Adrenal gland (tissue), 12 donors: ENCODE measurements around the gene ZNF341. TPM values are rescaled to one million over a fixed set of nuclear protein-coding genes. Genes with fewer than 3 reads are reported as not detected.

Experiments
- DNase-seq, 7 donors: peaks; one replicate each; pipeline ENCODE4 v3.0.0-alpha.2; 2019 to 2020
- H3K27ac ChIP-seq, 5 donors: fragments of 200-600 bp; sonication (generic) in 4 of 5; 1 replicate in 3 of 5; 2 replicates in 2 of 5; pipeline versions ENCODE4 v1.5.1 to v1.8.0; 2016 to 2020; ENCODE audit warnings: mild to moderate bottlenecking in 1 of 5
- H3K27me3 ChIP-seq: fragments of 200-600 bp; 2 replicates; pipeline ENCODE4 v1.8.0; 2021
- H3K36me3 ChIP-seq, 2 donors: fragments of 200-600 bp; replicated peaks in 1 of 2; 1 replicate in 1 of 2; 2 replicates in 1 of 2; pipeline versions ENCODE4 v1.5.1 to v1.8.0; 2018 to 2022
- H3K4me1 ChIP-seq, 2 donors: fragments of 200-600 bp; replicated peaks in 1 of 2; 1 replicate in 1 of 2; 2 replicates in 1 of 2; pipeline versions ENCODE4 v1.5.1 to v1.8.0; 2018 to 2021
- H3K4me3 ChIP-seq, 4 donors: fragments of 200-600 bp; sonication (generic) in 3 of 4; one replicate each; pipeline ENCODE4 v1.5.1; 2016 to 2018
- H3K9me3 ChIP-seq, 3 donors: fragments of 200-600 bp; sonication (generic) in 1 of 3; replicated peaks in 1 of 3; 1 replicate in 2 of 3; 2 replicates in 1 of 3; pipeline versions ENCODE4 v1.5.1 to v1.8.0; 2016 to 2021
- POLR2A ChIP-seq, 2 donors: fragments of 450-650 bp; IDR thresholded peaks; one replicate each; pipeline ENCODE4 v1.6.1; 2017; ENCODE audit warnings: antibody characterized with exemption in 2 of 2, mild to moderate bottlenecking in 2 of 2, moderate library complexity in 1 of 2
- WGBS, 4 donors: extraction: QIAGEN DNeasy Blood & Tissue Kit in 2 of 4; methylation state at CpG; one replicate each; pipeline versions ENCODE4 v1.1.5 to v1.1.7; 2013 to 2017; 5-methylcytosine and 5-hydroxymethylcytosine counted together
- intact Hi-C, 2 donors: fragments of 100-400 bp; cut with DNase I; formaldehyde crosslinking; loops; one replicate each; pipeline versions ENCODE4 v1.14.1 to v1.15.0; 2022 to 2023
- polyA plus RNA-seq, 3 donors: library from polyadenylated mRNA; stranded (reverse); fragments of 200-250 nt in 2 of 3; fragments of 350-450 nt in 1 of 3; fragmentation: Illumina TruSeq in 1 of 3; extraction: RNeasy Lipid Tissue Mini Kit (QIAGEN cat#74804) in 1 of 3; gene quantifications; one replicate each; pipeline ENCODE4 v1.2.3, GENCODE V29; 2013 to 2014
- total RNA-seq, 9 donors: library from RNA; depleted of rRNA in 4 of 9; stranded (reverse); fragments of >200 nt in 4 of 9; fragments of 120-200 nt in 1 of 9; fragmentation: NEBNext Ultra II Directional in 1 of 9; extraction: Animal tissue kit (Norgen Biotek cat#: 25700) in 1 of 9; gene quantifications; one replicate each; pipeline versions ENCODE4 v1.1.0 to v1.2.4, GENCODE V29; 2013 to 2023
- TF ChIP-seq, protein P1 (sequence below), 6 experiments: fragments of 450-650 bp in 4 of 6; fragments of 200-600 bp in 2 of 6; sonication (generic) in 1 of 6; IDR thresholded peaks; 1 replicate in 5 of 6; 2 replicates in 1 of 6; pipeline versions ENCODE4 v1.5.1 to v1.8.0; 2016 to 2021; ENCODE audit warnings: antibody characterized with exemption in 6 of 6, mild to moderate bottlenecking in 2 of 6, moderate library complexity in 1 of 6
- donor health status: healthy with polysubstance abuse.
- donor health status: Bipolar disorder and iron deficiency.
- donor health status: DM: yes; HTN: yes; CAD: no.
- donor health status: DM: no; HTN: no; CAD: no.
- donor health status: DM: no; HTN: no; CAD: no.
- donor health status: DM: yes; HTN: yes; CAD: no.

ZNF341 gene
- total and polyA plus RNA-seq, 12 donors, result 1.1 to 9.2 (median 2.5) TPM

DNA sequence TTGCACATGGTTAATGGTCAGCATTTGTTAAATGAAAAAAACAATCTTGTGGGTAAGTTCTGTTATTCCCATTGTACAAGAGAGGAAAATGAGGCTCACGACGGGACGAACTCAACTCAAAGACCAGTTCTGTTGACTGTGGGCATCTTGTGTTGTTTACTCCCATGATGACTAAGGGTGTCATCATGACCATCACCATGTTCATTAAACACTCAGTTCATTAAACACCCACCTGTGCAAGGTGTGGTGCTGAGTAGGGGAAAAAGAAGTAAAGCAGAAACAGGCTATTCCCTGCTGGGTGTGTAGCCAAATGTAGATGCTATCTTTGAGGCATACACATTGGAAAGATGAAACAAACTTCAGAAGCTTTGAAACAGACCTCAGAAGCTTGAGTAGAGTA is 83.9 kb downstream of the ZNF341 start:
- no peaks in the 10 kb centered on the region for H3K36me3 ChIP-seq
- no peaks in the 10 kb centered on the region for H3K27me3 ChIP-seq
- H3K4me3 ChIP-seq, result no peak overlapping the region
- no peak for DNase-seq
- no peak for TF ChIP-seq POLR2A (IDR thresholded peaks at IDR 0.05)
- TF ChIP-seq, protein P1, sequence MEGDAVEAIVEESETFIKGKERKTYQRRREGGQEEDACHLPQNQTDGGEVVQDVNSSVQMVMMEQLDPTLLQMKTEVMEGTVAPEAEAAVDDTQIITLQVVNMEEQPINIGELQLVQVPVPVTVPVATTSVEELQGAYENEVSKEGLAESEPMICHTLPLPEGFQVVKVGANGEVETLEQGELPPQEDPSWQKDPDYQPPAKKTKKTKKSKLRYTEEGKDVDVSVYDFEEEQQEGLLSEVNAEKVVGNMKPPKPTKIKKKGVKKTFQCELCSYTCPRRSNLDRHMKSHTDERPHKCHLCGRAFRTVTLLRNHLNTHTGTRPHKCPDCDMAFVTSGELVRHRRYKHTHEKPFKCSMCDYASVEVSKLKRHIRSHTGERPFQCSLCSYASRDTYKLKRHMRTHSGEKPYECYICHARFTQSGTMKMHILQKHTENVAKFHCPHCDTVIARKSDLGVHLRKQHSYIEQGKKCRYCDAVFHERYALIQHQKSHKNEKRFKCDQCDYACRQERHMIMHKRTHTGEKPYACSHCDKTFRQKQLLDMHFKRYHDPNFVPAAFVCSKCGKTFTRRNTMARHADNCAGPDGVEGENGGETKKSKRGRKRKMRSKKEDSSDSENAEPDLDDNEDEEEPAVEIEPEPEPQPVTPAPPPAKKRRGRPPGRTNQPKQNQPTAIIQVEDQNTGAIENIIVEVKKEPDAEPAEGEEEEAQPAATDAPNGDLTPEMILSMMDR (IDR thresholded peaks at IDR 0.05), result no peak
- no peaks in the 10 kb centered on the region for H3K9me3 ChIP-seq
- intact Hi-C loops, result no loop called here
- peaks cover 17 to 40% of the 10 kb centered on the region in 2 donors for H3K4me1 ChIP-seq
- 95 to 98% (median 97%) methylated on average over 3 of the region's 3 CpGs for WGBS, 4 donors
- H3K27ac ChIP-seq, result no peak overlapping the region

DNA sequence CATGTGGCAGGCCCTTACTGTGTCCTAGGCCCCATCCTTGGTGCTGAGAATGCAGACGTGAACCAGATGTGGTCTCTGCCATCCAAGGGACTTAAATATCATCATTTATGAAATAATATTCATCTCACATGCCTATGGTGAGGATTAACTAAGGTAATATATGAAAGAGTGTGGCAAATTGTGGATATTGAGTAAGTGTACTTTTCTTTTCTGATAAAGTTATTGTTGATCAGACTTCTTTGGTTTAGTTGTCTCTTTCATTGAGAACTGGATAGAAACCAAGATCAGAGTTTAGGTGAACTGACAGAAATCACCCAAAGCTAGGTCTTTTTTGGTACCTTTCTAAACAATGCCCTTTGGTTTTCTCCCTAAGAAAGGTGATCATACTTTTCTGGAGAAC is 84.4 kb downstream of the ZNF341 start:
- no peaks in the 10 kb centered on the region for H3K27me3 ChIP-seq
- peaks cover 17 to 40% of the 10 kb centered on the region in 2 donors for H3K4me1 ChIP-seq
- no peak overlapping the region for H3K27ac ChIP-seq
- intact Hi-C loops, result no loop called here
- no peaks in the 10 kb centered on the region for H3K9me3 ChIP-seq
- 87 to 93% (median 92%) methylated on average over 1 of the region's 1 CpG for WGBS, 4 donors
- DNase-seq, result no peak
- no peaks in the 10 kb centered on the region for H3K36me3 ChIP-seq
- TF ChIP-seq, protein P1 (IDR thresholded peaks at IDR 0.05), result no peak
- TF ChIP-seq POLR2A (IDR thresholded peaks at IDR 0.05), result no peak
- H3K4me3 ChIP-seq, result no peak overlapping the region

DNA sequence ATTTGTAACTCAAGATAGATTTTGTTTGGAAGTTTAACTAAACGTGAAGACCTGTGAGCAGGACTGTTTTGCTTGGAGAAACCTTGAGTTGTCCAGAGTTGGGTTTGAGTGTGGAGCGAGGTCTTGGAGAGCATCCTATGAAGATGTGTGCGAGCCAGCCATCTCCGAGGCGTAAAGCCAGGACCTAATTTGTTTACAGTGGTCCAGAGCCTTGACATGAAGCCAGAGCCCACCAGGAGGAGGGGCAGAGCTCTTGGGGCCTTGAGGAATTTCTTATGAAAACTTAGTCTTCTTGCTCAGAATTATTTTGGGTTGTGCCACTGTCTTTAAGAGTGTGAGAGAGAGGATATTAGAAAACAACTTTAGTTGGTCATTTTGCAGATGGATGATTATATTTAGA is 85.6 kb downstream of the ZNF341 start:
- DNase-seq, result no peak
- Histone ChIP-seq H3K27me3 (no peaks in the 10 kb centered on the region), H3K36me3 (no peaks in the 10 kb centered on the region), H3K27ac (no peak overlapping the region), H3K4me3 (no peak overlapping the region), H3K4me1 (peaks cover 17 to 44% of the 10 kb centered on the region in 2 donors), H3K9me3 (no peaks in the 10 kb centered on the region)
- intact Hi-C loops, result no loop called here
- TF ChIP-seq, protein P1 (IDR thresholded peaks at IDR 0.05), result no peak
- TF ChIP-seq POLR2A (IDR thresholded peaks at IDR 0.05), result no peak
- WGBS, 4 donors, result 62 to 69% (median 66%) methylated on average over 5 of the region's 5 CpGs

DNA sequence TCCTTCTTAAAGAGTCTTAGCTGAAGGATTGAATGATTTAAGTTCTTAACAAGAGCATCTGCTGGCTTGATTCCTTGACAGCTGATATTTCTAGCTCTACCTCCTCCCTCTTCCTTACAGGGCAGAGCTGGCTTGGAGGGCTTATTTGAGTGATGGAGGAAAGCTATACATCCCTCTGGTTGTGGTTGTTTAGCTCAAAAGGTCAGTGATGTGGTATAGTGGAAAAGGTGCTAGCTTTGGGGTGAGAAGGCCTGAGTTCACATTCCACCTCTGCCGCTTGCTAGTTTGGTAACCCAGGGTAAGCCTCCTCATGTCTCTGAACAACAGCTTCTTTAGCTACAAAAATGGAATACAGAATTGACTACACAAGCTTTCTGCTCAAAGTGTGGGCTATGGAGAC is 87.7 kb downstream of the ZNF341 start:
- no peak for DNase-seq
- no peaks in the 10 kb centered on the region for H3K27me3 ChIP-seq
- no peaks in the 10 kb centered on the region for H3K9me3 ChIP-seq
- no peak overlapping the region for H3K4me3 ChIP-seq
- WGBS, 4 donors, result 86 to 100% (median 98%) methylated on average over 1 of the region's 1 CpG
- TF ChIP-seq, protein P1 (IDR thresholded peaks at IDR 0.05), result no peak
- TF ChIP-seq POLR2A (IDR thresholded peaks at IDR 0.05), result no peak
- H3K36me3 ChIP-seq, result no peaks in the 10 kb centered on the region
- intact Hi-C loops, result no loop called here
- no peak overlapping the region for H3K27ac ChIP-seq
- H3K4me1 ChIP-seq, result peaks cover 1 to 35% of the 10 kb centered on the region in 2 donors
